Middle frontal gyrus (tissue), 1 donor: ENCODE data around the gene FAM72A.
"Not testable (repeated sequence)": the region's sequence is repeated elsewhere in the genome, so short reads cannot be mapped to it uniquely, and the experiment has no call there.

Experiments used
- DNase-seq: peaks from one replicate; pipeline ENCODE4 v3.0.0-alpha.2; 2015; ENCODE audit warnings: low spot score; ENCODE audit errors: extremely low spot score

The FAM72A gene

GRCh38 chr1:206169794-206170193 is 32.8 kb downstream of the FAM72A start:
- DNase-seq = not testable (repeated sequence)

DNA sequence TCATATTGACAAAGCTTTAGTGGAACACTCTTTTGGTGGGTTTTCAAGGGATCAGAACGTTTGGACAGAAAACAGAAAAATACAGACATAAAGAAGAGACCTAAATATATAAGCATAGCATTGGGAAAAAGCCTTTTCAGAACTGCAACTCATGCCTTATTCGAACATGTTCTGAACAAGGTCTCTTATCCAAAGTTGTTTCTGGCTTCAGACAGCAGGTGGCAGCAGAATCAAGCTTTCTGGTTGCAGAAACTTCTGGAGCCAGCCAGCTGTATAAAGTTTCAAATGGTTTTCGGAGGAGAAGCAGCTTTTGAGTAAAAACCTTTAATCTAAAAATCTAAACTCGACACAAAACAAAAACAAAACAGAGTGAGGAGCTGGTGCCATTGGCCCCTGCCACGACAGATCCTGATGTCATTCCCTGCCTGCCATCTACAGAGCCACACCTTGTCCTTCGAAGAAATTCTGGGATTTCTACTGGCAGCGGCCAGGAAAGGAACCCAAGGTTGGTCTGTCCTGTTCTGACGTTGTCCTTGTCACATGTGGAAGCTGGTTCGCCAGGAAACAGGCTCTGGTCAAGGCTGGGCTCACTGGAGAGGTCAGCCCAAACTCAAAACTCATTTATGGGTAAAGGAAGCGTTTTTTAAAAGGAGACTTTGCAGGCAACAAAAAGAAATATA is 35.1 kb downstream of the FAM72A start:
- not testable (repeated sequence) for DNase-seq

DNA sequence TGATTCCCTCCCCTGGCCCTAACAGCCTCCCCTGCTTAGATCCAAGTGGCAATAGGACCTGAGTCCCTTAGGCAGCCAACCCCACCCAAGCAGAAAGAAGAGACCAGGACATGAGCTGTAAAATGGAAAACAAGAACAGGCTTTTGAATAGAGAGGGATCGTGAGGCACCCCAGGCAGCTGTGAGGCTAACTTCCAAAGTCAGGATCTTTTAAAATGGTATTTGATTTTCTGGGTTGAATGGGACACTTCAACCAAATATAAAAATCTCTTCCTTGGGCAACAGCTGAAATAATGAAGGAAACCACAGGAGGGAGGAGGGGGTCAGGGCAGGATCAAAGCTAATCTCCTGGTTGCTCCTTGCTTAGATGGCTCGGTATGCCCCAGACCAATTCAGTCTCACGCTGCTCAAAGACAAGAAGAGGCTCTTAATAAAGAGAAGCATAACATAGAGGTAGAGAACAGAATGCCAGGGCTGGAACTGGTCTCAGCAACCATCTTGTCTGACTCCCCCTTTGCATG is 56.8 kb downstream of the FAM72A start:
- no peak for DNase-seq

DNA sequence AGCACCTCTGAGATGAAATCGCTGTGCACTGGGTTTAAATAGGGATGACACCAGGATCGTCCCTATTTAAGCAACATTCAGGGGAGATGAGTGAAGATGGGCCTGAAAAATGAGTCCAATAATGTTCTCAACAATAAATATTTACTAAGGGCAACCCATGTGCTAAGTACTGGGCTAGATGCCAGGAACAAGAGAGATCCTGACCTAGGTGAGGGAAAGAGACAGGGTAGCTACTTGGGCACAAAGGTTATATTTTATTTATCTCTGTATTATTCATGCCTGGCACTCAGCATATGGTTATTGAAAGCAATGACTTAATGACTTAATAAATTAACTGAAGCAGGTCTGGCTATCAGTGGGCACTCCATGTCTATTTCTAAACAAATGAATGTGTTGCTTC is 58.0 kb downstream of the FAM72A start:
- no peak for DNase-seq

GRCh38 chr1:206143537-206144172 is 59.0 kb downstream of the FAM72A start:
- DNase-seq = no peak

DNA sequence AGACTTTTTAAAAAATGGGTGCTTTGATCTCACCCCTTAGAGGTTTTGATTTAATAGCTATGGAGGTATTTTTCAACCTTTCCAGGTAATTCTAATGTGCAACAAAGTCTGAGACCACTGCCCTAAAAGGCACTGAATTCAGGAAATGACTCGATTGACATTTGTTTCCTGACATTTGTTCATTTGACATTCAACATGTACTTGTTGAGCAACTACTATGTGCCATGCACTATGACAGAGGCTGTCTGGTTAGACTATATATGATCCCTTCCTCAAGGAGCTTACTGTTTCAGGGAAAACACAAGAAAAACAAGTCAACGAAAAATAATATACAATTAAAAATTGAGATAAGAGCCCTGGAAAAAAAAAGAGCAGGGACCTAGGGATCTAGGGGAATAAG is 59.9 kb downstream of the FAM72A start:
- no peak for DNase-seq

- DNase-seq = no peak
Measured at GRCh38 chr1:206142011-206142410, 60.6 kb downstream of the FAM72A start.

DNA sequence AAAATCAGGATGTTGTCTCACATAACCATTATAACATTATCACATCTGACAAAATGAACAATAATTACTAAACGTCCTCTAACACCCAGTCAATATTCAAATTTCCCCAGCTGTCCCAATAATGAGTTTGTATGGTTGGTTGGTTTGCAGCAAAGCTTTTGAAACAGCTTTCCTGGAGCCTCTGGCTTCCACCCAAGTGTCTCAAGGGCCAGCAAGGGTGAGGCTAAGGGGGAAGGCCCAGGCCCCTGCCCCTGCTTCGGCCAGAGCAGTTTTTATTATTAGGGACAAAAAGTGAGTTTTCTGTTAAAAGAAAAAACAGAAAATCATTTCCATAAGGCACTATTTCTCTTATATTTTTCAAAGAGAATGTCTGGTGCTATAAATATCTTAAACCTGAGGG is 66.4 kb downstream of the FAM72A start:
- no peak for DNase-seq
